OCI-LY1 (cell line): ENCODE results near the gene MDGA2.

Experiments used
- CTCF ChIP-seq: fragments of 200-600 bp; sonication (generic), shearing (Covaris generic); IDR thresholded peaks from 2 replicates; pipeline ENCODE4 v1.5.1; 2017; ENCODE audit warnings: mild to moderate bottlenecking, antibody characterized with exemption, low read length, moderate library complexity, mixed read lengths
- EZH2 ChIP-seq: fragments of 200-600 bp; sonication (generic), shearing (Covaris generic); IDR thresholded peaks from 2 replicates; pipeline ENCODE4 v1.8.0; 2017; ENCODE audit warnings: borderline replicate concordance, mixed run types, mild to moderate bottlenecking, antibody characterized with exemption, low read length, moderate library complexity, mixed read lengths

- TF ChIP-seq CTCF (no peak), EZH2 (no peak)
Measured at GRCh38 chr14:46940611-46941010, 734.8 kb downstream of the MDGA2 start.
